Non-pigmented ciliary epithelial cell (primary cell): ENCODE results near the gene GATB.

ENCODE experiments used
- DNase-seq: peaks from one replicate; pipeline ENCODE4 v3.0.0-alpha.2; 2010; ENCODE audit warnings: low read depth

GATB gene

GRCh38 chr4:151651496-151651895 is 109.3 kb downstream of the GATB start:
- DNase-seq: no peak

GRCh38 chr4:151649479-151649878 is 111.3 kb downstream of the GATB start:
- DNase-seq: no peak

GRCh38 chr4:151646322-151646721 is 114.5 kb downstream of the GATB start:
- no peak for DNase-seq

GRCh38 chr4:151644622-151645021 is 116.2 kb downstream of the GATB start:
- DNase-seq: no peak

- DNase-seq: no peak
Measured at GRCh38 chr4:151643564-151643963, 117.2 kb downstream of the GATB start.

- DNase-seq: no peak
Measured at GRCh38 chr4:151641983-151642382, 118.8 kb downstream of the GATB start.

- DNase-seq: no peak
Measured at GRCh38 chr4:151641167-151641566, 119.6 kb downstream of the GATB start.

GRCh38 chr4:151640381-151640780 is 120.4 kb downstream of the GATB start:
- DNase-seq: no peak

GRCh38 chr4:151638295-151638858 is 122.4 kb downstream of the GATB start:
- DNase-seq: no peak

- DNase-seq: no peak
Measured at GRCh38 chr4:151631349-151631748, 129.5 kb downstream of the GATB start.

- no peak for DNase-seq
Measured at GRCh38 chr4:151629097-151629783, 131.6 kb downstream of the GATB start.

GRCh38 chr4:151628001-151628608 is 132.7 kb downstream of the GATB start:
- no peak for DNase-seq

- DNase-seq: no peak
Measured at GRCh38 chr4:151627491-151627890, 133.3 kb downstream of the GATB start.

- DNase-seq: no peak
Measured at GRCh38 chr4:151626751-151627150, 134.1 kb downstream of the GATB start.

GRCh38 chr4:151626228-151626627 is 134.6 kb downstream of the GATB start:
- no peak for DNase-seq

GRCh38 chr4:151624626-151625565 is 135.9 kb downstream of the GATB start:
- DNase-seq: no peak
